NK-92 (cell line): ENCODE data around the gene PHF19.

Experiments used
- DNase-seq: peaks from one replicate; lab custom pipeline; 2025; ENCODE audit not compliant: unreplicated experiment; lab: John Stamatoyannopoulos, UW

PHF19 gene

GRCh38 chr9:120855827-120856670 lies 20.9 kb downstream of the PHF19 start:
- DNase-seq, result no peak

DNA sequence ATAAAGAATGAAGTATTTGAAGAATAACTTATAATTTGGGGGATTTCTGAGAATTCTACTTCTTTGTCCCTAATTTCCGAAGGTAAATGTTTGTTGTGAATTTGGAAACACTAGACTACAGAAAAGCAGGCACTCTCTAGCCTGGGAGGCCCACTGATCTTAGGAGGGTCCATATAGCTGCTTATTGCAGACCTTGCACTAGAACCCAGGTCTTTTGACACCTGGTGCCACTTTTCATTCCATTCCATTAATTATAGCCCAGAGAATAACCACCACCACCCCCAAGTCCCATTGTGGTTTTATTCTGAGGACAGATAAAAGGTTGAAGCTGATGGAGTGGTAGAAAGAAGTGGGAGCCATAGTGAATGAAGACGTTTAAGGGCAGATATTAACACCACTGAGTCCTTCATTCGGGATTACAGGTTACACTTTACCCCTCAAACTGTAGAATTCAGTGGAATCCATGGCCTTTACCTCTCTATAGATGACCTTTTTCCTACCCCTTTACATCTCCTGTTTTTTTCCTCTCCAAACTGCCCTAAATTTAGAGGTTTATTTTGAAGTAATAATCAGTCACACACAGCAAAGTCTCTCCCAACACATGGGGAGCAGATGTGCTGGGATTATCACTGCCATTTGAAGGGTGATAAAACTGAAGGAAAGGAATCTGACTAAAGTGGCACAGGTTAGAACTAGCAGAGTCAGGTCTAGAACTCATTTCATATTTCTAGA lies 22.2 kb downstream of the PHF19 start:
- no peak for DNase-seq

DNA sequence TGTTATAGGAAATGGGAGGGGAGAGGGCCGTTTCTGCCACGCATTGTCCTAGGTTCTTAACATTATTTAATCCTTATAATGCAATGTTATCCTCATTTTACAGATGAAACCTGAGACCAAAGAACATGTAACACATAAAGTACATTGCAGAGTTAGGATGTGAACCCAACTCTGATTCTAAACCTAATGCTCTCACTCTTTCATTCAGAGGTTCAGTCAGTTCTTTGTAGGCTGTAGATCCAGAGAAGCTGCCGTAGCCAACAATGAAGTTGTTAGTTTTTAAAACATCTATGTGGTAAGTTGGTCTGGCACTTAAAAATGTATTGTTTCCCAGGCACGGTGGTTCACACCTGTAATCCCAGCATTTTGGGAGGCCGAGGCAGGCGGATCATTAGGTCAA lies 23.8 kb downstream of the PHF19 start:
- DNase-seq, result no peak

DNA sequence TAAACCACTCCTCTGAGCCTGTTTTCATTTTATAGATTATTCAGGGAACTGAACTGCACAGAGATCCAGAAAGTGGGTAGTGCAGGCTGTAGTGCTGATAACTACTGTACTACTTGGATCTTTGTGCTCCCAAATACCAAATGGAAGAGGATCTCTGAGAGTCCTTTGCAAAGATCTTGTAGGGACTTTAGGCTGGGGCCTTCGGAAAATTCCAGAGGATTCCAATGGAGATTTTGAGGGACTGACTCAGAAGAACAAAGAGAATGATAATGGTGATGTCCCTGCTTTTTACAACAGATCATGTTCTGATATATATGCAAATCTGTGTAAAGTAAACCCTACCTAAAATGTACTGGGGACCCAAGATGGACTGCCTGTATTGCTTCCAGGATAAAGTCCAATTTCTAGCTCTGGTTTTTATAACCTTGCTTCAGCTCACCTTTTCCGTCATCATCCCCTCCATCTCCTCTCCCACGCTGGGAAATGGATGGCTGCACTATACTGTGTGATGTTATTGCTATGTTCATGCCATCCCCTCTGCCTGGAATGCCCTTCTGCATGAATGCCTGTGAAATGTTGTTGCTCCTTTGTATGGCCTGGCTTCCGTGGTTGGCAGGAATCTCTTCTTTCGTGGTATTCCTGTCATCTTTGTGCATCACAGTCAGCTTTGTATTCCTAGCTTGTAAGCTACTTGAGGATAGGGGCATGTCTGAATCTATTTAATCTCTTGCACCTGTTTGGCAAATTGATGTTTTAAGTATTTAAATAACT lies 24.6 kb downstream of the PHF19 start:
- DNase-seq, result no peak

DNA sequence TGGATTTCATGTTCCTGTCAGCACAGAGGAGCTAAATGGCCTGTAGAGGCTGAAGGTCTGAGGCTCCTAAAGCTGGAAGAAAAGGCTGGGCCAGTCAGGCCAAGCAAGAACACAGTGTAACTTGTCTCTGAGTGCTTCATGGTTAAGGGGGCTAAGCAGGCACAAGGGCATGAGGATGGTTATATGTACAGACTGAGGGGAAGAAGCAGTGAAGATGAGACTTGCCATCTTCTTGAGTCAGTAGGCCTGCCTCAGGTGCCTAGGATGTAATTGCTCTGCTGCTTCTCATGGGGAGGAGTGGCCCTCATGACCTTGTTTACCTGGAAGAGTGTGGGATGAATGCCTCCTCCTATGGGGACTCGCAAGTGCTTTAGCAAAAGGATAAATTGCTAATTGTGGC lies 25.5 kb downstream of the PHF19 start:
- DNase-seq, result no peak

GRCh38 chr9:120850315-120850714 lies 26.7 kb downstream of the PHF19 start:
- DNase-seq, result no peak

- no peak for DNase-seq
These were observed 30.1 kb downstream of the PHF19 start for GRCh38 chr9:120846906-120847305.

DNA sequence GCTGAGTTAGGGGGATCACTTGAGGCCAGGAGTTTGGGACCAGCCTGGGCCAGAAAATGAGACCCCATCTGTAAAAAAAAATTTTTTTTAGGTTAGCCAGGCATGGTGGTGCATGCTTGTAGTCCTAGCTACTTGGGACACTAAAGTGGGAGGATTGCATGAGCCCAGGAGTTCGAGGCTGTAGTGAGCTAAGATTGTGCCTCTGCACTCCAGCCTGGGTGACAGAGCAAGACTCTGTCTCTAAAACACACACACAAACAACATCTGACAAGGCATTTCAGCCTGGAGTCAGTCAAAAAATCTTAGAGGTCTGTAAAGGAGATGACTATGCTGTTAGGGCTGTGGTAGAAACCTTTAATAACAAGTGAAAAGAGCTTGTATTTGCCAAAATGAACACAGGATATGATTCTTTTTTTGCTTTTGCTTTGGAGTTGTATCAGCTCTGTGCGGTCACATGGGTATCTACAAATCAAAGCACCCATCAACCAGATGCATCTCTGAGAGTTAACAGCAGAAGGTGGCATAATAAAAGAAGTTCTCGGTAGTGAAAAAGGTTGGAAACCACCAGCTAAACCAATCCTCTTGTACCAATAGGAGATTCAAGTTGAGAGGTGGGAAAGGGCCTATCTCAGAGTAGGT lies 30.6 kb downstream of the PHF19 start:
- DNase-seq, result no peak

- DNase-seq, result no peak
These were observed 31.7 kb downstream of the PHF19 start for GRCh38 chr9:120845255-120845654.

GRCh38 chr9:120842685-120843485 lies 34.1 kb downstream of the PHF19 start, which contains the start of gene PSMD5:
Gene PSMD5, minus strand, starts transcription at chr9:120842922. Its CDS starts 13 bp downstream, at chr9:120842909.
- DNase-seq, result peak; percentile 84

DNA sequence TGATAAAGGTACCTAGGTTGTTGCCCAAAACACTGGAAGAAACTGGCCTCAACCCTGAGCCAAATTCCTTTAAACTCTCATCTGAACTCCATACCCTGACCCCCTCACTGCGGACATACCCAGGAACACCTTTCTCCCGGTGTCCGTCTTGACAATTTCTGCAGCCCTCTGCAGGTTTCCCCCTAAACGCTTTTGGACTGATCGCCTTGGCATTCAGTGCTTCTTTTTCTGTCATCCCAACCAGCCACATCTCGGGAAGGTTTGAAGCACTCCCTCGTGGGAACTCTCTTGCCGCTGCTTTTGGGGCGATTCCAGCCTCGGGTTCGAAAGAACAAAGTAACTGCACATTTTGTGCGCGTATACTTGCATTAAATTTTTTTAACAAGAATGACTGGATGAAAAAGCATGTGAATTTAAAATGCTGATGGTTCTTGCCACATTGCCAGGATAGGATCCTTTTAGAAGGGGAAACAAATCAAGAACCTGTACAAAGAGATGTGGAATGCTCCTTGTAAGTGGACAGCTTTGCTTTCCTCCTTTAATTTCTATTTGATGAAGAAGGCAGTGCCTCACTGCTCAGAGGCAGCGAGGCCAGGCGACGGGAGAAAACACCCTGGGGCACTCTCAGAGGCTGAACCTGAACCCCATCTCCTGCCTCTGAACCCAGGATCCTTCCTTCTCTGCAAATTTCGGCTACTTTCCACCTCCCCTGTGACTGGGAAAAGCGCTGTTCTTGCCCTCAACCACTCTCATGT lies 34.9 kb downstream of the PHF19 start:
- no peak for DNase-seq

DNA sequence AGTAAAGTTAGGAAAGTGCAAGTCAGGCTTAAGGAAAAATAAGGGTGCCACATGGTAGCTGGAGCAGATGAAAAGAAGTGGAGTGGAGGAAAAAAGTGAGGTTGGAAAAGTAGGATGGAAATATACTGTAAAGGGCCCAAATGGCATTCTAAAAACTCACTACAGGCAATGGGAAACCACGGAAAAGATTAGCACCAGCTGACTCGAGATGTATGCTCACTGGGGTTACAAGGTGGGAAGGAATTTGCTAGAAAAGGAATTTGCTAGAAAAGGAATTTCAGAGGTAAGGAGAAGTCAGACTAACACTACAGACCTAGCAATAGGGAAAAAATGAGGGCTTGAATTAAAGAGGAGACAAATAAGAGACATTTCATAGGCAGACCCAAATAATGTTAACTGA lies 37.8 kb downstream of the PHF19 start:
- no peak for DNase-seq

DNA sequence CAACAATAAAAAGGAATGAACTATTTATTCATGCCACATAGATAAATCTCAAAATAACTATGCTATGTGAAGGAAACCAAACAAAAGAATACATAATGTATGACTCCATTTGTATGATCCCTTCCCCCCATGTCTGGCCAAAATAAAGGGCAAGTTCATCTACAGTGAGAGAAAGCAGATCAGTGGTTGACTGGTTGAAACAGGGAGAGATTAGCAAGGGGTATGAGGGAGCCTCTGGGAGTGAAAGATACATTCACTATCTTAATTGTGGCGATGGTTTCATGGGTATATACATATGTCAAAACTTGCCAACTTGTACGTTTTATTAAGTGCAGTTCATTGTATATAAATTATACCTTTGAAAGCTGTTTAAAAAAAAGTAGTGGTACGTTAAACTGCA lies 39.1 kb downstream of the PHF19 start:
- no peak for DNase-seq

DNA sequence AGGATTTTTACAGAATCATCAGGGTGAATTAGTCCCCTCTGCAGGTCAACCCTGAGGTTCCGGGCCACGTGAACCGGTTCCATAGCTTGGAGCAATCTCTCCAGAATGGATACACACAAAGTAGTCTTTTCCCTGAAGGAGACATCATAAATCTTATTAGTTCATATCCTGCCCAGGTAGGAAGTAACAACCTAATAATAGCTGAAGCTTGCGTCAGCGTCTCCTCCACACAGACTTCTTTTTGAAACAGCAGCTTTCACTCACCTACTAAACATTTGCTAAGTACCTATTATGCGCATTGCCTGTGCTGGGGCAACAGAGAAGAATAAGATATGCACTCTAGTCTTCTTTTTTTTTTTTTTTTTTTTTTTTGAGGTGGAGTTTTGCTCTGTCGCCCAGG lies 43.7 kb downstream of the PHF19 start:
- DNase-seq, result no peak

DNA sequence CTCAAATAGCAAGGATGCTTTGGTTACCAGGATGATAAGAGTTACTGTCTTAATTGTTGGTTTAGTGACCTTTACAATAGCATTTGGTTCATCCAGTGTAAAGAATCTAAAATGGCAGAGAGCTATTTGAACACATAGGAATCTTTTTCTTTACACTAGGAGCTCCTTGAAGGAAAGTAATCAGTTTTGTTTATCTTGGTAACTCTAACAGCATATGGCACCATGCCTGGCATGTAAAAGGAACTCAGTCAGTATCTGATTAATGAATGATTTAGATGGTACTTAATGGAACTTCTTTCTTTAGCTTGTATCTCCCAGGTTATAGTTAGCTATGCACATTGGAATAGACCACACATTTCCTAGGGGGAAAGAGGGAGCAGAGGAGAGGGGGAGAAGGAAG lies 44.2 kb downstream of the PHF19 start:
- DNase-seq, result no peak

GRCh38 chr9:120830865-120831264 lies 46.1 kb downstream of the PHF19 start:
- DNase-seq, result no peak

DNA sequence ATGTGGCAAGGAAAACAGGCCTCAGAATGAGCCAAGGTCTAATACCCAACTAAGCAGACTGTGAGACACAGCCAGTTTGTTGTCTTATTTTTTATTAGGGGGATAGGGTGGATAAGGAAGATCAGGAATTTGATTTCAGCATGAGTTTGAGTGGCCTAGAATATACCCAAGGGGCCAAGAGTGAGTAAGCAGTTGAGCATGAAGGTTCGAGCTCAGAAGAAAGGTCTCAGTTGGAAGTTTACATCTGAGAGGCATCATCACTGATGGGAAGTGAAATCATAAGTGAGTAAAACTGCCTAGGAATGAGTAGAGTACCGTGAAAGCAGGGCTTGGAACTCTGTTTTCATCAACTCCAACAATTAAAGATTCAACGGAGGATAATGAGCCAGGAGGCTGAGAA lies 46.8 kb downstream of the PHF19 start:
- DNase-seq, result no peak

DNA sequence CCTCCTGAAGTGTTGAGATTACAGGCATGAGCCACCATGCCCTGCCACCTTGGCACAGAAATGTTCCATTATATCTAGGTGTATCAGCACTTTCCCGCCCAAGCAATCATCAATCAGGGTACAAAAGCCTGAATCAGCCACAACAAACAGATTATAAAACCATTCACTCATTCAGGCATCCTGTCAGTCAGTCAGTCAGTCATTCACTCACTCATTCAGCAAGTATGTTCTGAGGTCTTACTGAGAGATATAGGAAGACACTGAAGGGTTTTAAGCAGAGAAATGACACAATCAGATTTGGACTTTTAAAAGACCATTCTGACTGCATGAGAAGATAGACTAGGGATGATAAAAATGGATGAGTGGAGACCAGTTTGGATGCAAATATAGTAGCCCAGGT lies 47.3 kb downstream of the PHF19 start:
- no peak for DNase-seq

GRCh38 chr9:120820095-120820494 lies 56.9 kb downstream of the PHF19 start:
- no peak for DNase-seq

DNA sequence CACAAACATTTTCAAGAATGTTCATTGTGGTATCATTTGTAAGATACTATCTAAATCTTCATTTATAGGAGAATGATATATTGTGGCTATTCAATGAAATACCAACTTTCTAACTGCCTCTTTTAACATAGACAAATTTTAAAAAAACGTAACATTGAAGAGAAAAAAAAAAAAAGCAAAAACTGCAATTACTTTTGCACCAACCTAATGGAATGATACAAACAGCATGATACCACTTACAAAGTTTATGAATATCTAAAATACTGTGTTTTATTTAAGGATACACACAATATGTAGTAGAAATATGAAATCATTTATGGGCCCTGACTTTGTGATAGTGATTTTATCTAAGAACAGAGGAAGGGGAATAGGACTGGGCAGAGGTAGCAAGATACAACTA lies 58.4 kb downstream of the PHF19 start:
- DNase-seq, result no peak
